Kidney glomerular epithelial cell (primary cell): ENCODE data around the gene CEP250.
"Not testable (repeated sequence)": the region's sequence is repeated elsewhere in the genome, so short reads cannot be mapped to it uniquely, and the experiment has no call there.

Experiments
- DNase-seq: peaks from one replicate; lab custom pipeline; 2025; lab: John Stamatoyannopoulos, UW

The CEP250 gene, protein sequence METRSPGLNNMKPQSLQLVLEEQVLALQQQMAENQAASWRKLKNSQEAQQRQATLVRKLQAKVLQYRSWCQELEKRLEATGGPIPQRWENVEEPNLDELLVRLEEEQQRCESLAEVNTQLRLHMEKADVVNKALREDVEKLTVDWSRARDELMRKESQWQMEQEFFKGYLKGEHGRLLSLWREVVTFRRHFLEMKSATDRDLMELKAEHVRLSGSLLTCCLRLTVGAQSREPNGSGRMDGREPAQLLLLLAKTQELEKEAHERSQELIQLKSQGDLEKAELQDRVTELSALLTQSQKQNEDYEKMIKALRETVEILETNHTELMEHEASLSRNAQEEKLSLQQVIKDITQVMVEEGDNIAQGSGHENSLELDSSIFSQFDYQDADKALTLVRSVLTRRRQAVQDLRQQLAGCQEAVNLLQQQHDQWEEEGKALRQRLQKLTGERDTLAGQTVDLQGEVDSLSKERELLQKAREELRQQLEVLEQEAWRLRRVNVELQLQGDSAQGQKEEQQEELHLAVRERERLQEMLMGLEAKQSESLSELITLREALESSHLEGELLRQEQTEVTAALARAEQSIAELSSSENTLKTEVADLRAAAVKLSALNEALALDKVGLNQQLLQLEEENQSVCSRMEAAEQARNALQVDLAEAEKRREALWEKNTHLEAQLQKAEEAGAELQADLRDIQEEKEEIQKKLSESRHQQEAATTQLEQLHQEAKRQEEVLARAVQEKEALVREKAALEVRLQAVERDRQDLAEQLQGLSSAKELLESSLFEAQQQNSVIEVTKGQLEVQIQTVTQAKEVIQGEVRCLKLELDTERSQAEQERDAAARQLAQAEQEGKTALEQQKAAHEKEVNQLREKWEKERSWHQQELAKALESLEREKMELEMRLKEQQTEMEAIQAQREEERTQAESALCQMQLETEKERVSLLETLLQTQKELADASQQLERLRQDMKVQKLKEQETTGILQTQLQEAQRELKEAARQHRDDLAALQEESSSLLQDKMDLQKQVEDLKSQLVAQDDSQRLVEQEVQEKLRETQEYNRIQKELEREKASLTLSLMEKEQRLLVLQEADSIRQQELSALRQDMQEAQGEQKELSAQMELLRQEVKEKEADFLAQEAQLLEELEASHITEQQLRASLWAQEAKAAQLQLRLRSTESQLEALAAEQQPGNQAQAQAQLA (N-terminal part only)

DNA sequence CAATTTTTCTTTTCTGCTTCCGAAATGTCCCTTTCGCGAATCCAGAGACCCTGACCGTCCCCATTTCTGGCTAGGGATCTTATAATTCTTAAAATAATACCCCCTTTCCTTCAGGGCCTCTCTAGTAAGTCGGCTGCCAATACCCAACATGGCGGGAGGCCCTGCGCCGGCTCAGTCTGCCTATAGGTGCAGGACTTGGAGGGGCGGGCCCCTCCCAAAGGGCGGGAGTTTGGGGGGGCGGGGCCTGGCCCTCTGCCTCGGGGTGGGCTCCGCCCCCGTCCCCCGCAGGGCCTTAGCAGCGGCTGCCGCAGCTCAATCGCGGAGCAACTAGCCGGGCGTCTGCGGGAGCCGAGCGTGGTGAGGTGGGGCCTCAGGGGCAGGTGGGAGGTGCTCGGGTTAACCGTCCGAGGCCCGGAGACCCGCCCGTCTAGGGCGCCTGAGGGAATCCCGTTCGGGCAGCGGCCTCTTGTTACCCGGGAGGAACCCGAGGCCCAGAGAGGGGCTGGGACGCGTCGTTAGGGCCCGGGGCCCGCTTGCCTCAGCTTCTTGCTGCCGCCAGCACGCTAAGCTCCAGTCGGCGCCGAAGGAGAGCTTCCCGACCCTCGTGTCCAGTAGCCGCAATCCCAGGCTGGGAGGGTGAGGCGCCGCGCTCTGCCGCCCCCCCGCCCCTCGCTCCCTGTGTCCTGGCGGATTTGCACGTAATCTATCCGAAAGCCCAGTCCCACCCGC, at the start of gene CEP250:
Gene CEP250, plus strand, starts transcription at position 718 of the 729 bp plus-strand sequence. CDS start 6,770 bp downstream, outside the sequence.
- peak; percentile 99 for DNase-seq

GRCh38 chr20:35405775-35406174, 49.6 kb upstream of the CEP250 start:
- DNase-seq = no peak

GRCh38 chr20:35408270-35408669, 47.1 kb upstream of the CEP250 start:
- no peak for DNase-seq

- no peak for DNase-seq
Observed at GRCh38 chr20:35409542-35409941, 45.9 kb upstream of the CEP250 start.

DNA sequence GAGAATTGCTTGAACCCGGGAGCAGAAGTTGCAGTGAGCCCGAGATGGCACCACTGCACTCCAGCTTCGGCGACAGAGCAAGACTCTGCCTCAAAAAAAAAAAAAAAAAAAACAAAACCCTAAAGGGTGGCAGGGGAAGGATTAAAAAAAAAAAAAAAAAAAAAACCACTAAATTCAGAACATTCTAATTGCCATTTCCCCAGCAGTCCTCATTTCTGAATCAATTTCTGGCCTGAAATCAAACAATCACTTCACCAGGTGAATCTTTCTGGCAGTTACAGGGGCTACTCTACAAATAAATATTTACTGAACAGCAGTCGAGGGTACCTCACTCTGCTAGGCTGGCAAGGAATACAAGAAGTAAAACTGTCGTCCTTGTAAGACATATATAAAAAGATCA, 44.8 kb upstream of the CEP250 start:
- DNase-seq = no peak

- DNase-seq = no peak
Observed at GRCh38 chr20:35421322-35421721, 34.1 kb upstream of the CEP250 start.

DNA sequence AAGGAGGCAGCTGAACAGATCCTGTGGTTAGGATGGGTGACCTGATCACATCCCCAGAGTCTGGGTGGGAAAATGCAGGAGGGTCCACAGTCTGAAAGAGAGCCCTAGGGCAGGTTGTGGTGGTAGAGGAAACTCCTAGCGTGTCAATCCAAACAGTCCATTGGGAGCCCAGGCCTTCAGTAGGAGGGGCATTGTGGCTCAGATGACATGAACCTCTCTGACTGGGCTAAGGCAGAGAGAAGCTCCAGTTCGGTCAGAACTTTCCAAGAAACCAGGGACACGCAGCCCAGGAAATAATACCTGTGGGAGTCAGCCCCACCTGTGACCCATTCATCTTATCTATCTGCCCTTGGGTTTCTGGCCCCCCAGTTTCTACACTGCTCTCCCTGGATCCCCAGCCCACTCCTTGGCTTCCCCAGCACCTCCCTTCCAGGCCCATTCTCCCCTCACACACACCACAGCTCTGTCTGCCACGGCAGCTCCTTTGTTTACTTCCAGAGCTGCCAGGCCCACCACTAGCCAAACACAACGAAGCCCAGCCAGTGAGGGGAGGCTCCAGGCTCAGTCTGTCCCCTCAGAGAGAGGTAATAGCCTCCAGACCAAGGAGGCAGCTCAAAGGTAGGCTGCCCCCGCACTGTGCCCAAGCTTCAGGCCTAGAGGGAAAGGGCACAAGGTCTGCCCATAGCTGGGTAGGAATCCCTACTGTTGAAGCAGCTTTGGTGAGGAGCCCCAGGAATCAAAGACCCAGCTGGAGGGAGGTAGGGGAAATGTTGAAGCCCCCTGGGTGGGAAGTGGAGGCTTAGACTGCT, 23.6 kb upstream of the CEP250 start:
- no peak for DNase-seq

DNA sequence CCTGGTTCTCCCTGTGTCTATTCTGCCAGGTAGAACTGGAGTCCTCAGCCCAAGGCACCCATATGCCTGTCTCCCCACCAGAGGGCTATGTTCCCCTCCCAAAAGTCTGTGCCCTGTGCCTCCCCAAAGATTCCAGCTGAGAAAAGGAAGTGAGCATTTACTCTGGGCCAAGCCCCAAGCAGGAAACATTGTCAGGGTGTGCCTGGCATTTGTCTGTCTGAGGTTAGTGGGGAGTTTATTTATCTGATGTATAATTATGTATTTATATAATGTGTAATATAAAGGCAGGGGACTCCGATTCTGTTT, 23.0 kb upstream of the CEP250 start:
- DNase-seq = no peak

GRCh38 chr20:35433337-35433736, 22.1 kb upstream of the CEP250 start:
- no peak for DNase-seq

- no peak for DNase-seq
Observed at GRCh38 chr20:35434085-35435005, 21.1 kb upstream of the CEP250 start.

DNA sequence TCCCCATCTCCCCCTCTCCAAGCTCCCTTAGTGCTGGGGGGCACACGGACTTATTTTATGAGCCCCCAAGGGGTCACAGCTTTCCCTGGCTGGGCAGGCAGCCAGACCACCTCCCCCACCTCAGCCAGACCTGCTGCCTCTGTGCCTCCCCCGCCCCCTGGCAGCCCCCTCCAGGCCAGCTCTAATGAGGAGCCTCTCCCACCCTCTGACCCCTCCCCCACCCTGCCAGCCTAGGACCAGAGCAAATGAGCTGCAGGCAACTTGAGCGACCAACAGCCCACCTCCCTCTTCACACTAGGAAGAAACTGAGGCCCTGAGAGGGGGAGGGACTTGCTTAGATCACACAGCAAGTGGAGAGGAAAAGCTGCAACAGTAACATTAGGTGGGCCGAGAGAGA, 19.2 kb upstream of the CEP250 start:
- no peak for DNase-seq

- no peak for DNase-seq
Observed at GRCh38 chr20:35437599-35437998, 17.8 kb upstream of the CEP250 start.

GRCh38 chr20:35443003-35443402, 12.4 kb upstream of the CEP250 start:
- DNase-seq = no peak

GRCh38 chr20:35444226-35444625, 11.2 kb upstream of the CEP250 start:
- no peak for DNase-seq

DNA sequence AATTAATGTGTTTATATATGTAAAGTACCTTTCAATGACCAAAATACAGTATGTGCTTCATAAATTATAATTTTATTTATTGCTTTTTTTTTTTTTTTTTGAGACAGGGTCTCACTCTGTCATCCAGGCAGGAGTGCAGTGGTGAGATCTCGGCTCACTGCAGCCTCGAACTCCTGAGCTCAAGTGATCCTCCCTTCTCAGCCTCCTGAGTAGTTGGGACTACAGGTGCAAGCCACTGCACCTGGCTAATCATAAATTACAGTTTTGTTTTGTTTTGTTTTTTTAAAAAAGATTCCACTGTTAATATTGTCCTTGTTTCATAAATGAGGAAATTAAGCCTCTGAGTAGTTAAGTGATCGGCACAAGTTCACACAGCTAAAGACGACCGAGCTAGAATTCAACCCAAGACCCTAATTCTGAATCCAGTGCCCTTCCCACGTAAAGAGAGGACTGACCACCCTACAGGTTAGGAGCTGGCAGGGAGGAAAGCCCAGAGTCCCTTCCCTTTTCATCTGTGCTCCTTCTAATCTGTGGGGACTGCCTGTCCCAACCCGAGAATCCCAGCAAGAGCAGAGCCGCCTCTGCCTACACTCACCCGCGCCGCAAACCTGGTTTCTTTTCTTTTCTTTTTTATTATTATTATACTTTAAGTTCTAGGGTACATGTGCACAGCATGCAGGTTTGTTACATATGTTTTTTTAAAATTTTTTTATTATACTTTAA, 8.9 kb upstream of the CEP250 start:
- DNase-seq = no peak

DNA sequence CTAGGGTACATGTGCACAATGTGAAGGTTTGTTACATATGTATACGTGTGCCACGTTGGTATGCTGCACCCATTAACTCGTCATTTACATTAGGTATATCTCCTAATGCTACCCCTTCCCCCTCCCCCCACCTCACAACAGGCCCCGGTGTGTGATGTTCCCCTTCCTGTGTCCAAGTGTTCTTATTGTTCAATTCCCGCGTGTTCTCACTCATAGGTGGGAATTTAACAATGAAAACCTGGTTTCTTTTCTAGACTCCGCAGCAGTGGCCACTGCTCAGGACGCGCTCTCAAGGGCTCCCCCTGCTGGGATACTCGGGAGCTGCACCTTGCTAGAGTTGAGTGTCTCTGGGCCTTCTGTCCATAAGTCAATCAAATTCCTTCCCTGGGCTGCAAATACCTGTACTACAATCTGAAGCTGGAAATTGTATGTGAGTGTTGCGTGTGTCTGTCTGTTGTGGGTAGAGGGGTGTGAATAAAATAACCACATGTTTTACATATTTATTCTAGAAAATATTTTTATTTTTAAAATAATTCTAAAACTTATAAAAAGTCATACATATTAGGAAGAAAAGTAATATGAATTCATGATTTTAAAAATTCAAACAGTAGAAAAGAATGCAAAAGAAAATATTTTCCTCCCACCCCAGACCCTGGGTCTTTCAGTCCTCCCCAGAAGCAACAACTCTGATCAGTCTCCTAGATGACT, 8.2 kb upstream of the CEP250 start:
- DNase-seq = peak; percentile 43

GRCh38 chr20:35448788-35449373, 6.5 kb upstream of the CEP250 start:
- no peak for DNase-seq

GRCh38 chr20:35449855-35450254, 5.5 kb upstream of the CEP250 start:
- not testable (repeated sequence) for DNase-seq
